ENCODE results near the gene SRSF9.

SRSF9 gene

GRCh38 chr12:120417917-120418580 is 51.5 kb downstream of the SRSF9 start:
- H3K4me1 ChIP-seq (ENCODE audit: control insufficient read depth in 1 of 2, insufficient read depth in 1 of 2, low read depth in 1 of 2, low read length in 1 of 2) = no peaks in the 10 kb centered on the region
- H3K36me3 ChIP-seq = no peaks in the 10 kb centered on the region
- no peak overlapping the region for H3K27ac ChIP-seq
- no peaks in the 10 kb centered on the region for H3K9me3 ChIP-seq
- TF ChIP-seq, protein P1, sequence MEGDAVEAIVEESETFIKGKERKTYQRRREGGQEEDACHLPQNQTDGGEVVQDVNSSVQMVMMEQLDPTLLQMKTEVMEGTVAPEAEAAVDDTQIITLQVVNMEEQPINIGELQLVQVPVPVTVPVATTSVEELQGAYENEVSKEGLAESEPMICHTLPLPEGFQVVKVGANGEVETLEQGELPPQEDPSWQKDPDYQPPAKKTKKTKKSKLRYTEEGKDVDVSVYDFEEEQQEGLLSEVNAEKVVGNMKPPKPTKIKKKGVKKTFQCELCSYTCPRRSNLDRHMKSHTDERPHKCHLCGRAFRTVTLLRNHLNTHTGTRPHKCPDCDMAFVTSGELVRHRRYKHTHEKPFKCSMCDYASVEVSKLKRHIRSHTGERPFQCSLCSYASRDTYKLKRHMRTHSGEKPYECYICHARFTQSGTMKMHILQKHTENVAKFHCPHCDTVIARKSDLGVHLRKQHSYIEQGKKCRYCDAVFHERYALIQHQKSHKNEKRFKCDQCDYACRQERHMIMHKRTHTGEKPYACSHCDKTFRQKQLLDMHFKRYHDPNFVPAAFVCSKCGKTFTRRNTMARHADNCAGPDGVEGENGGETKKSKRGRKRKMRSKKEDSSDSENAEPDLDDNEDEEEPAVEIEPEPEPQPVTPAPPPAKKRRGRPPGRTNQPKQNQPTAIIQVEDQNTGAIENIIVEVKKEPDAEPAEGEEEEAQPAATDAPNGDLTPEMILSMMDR (IDR thresholded peaks at IDR 0.05) = no peak
- no peak overlapping the region for H3K4me3 ChIP-seq (ENCODE audit: low read depth in 1 of 2, low read length in 1 of 2)
- no peaks in the 10 kb centered on the region for H3K27me3 ChIP-seq

DNA sequence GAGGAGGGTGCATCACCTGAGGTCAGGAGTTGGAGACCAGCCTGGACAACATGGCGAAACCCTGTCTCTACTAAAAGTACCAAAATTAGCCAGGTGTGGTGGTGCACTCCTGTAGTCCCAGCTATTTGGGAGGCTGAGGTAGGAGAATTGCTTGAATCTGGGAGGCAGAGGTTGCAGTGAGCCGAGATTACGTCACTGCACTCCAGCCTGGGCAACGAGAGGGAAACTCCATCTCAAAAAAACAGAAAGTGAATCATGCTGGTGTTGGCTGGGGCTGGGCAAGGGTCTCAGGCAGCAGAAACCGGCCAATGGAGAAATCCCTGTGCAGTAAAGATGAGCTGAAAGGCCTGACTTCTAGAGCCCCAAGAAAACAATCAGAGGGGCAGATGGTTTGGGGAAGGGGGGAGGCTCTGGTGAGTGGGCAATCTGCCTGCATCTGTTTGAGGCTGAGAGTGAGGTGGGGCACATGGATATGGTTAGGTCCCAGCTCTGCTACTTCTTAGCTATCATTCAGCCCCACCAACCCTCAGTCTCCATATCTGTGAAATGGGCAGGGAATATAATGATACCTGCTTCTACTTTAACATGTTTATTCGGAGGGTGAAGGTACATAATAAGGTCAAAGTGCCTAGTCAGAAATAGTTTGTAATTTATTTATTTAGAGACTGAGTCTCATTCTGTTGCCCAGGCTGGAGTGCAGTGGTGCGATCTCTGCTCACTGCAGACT is 52.9 kb downstream of the SRSF9 start:
- Histone ChIP-seq H3K27ac (no peak overlapping the region), H3K4me3 (ENCODE audit: low read depth in 1 of 2, low read length in 1 of 2) (no peak overlapping the region), H3K36me3 (no peaks in the 10 kb centered on the region), H3K27me3 (no peaks in the 10 kb centered on the region), H3K4me1 (ENCODE audit: control insufficient read depth in 1 of 2, insufficient read depth in 1 of 2, low read depth in 1 of 2, low read length in 1 of 2) (no peaks in the 10 kb centered on the region), H3K9me3 (no peaks in the 10 kb centered on the region)
- TF ChIP-seq, protein P1 (IDR thresholded peaks at IDR 0.05) = no peak

- Histone ChIP-seq H3K4me3 (ENCODE audit: low read depth in 1 of 2, low read length in 1 of 2) (no peak overlapping the region), H3K9me3 (no peaks in the 10 kb centered on the region), H3K36me3 (no peaks in the 10 kb centered on the region), H3K4me1 (ENCODE audit: control insufficient read depth in 1 of 2, insufficient read depth in 1 of 2, low read depth in 1 of 2, low read length in 1 of 2) (no peaks in the 10 kb centered on the region), H3K27ac (no peak overlapping the region), H3K27me3 (no peaks in the 10 kb centered on the region)
- TF ChIP-seq, protein P1 (IDR thresholded peaks at IDR 0.05) = no peak
Observed at GRCh38 chr12:120413901-120414695, 55.5 kb downstream of the SRSF9 start.

- TF ChIP-seq, protein P1 (IDR thresholded peaks at IDR 0.05) = no peak
Observed at GRCh38 chr12:120412421-120412820, 57.1 kb downstream of the SRSF9 start.

More at GRCh38 chr12:120412421-120412820, 57.1 kb downstream of the SRSF9 start:
- H3K27ac ChIP-seq = no peak overlapping the region
- no peaks in the 10 kb centered on the region for H3K4me1 ChIP-seq (ENCODE audit: control insufficient read depth in 1 of 2, insufficient read depth in 1 of 2, low read depth in 1 of 2, low read length in 1 of 2)
- H3K9me3 ChIP-seq = no peaks in the 10 kb centered on the region
- no peaks in the 10 kb centered on the region for H3K36me3 ChIP-seq
- no peak overlapping the region for H3K4me3 ChIP-seq (ENCODE audit: low read depth in 1 of 2, low read length in 1 of 2)
- no peaks in the 10 kb centered on the region for H3K27me3 ChIP-seq
